A549 (cell line): ENCODE measurements around the gene FHIP1A. TPM values are rescaled to one million over a fixed set of nuclear protein-coding genes. Genes with fewer than 3 reads are reported as not detected.

ENCODE experiments used
- ATAC-seq, 2 experiments: fragments of 200-7000 bp in 1 of 2; fragments of >200 bp in 1 of 2; cut with Nextera tagmentation in 1 of 2; cut with Tn5 transposase in 1 of 2; 3 replicates each; pipeline versions ENCODE4 v1.8.0 to v1.9.1; 2018 to 2020; ENCODE audit warnings: mild to moderate bottlenecking in 1 of 2, moderate library complexity in 1 of 2
- CTCF ChIA-PET: fragments of 300-600 bp; sonication (Branson Sonifier 250); formaldehyde crosslinking; extraction: SDS; loops from one replicate; lab custom pipeline; 2021; ENCODE audit warnings: antibody characterized with exemption, inconsistent platforms; lab: Yijun Ruan, JAX
- POLR2A ChIA-PET: fragments of 350-600 bp; formaldehyde crosslinking; extraction: SDS; loops from one replicate; lab custom pipeline; 2021; ENCODE audit warnings: antibody characterized with exemption, inconsistent platforms; lab: Yijun Ruan, JAX
- DNase-seq, 2 experiments: peaks; one replicate each; pipeline versions ENCODE4 v3.0.0 to v3.0.0-alpha.2; 2011 to 2016; ENCODE audit warnings: low read depth in 1 of 2, low spot score in 1 of 2
- FAIRE-seq: peaks from 2 replicates; lab custom pipeline; 2011; peaks lifted over from hg19 to GRCh38; lab: Jason Lieb, UNC
- H3K27ac ChIP-seq, 2 experiments: fragments of >200 bp; sonication (Bioruptor Twin); formaldehyde crosslinking; 3 replicates each; pipeline ENCODE4 v1.5.1; 2016 to 2017
- H3K4me1 ChIP-seq: fragments of >200 bp; sonication (Bioruptor Twin); formaldehyde crosslinking; 3 replicates; pipeline ENCODE4 v1.6.1; 2016
- H3K4me2 ChIP-seq: fragments of >200 bp; sonication (Bioruptor Twin); formaldehyde crosslinking; 3 replicates; pipeline ENCODE4 v1.6.1; 2016
- H3K4me3 ChIP-seq: fragments of >200 bp; sonication (Bioruptor Twin); formaldehyde crosslinking; 3 replicates; pipeline ENCODE4 v1.5.1; 2016
- H3K9me3 ChIP-seq: fragments of >200 bp; sonication (Bioruptor Twin); formaldehyde crosslinking; 3 replicates; pipeline ENCODE4 v1.6.1; 2016
- ATOH8 ChIP-seq: fragments of 250-450 bp; sonication (Bioruptor Pico); IDR thresholded peaks from 2 replicates; pipeline ENCODE4 v1.5.0; 2020; ENCODE audit warnings: low read depth, mild to moderate bottlenecking, moderate library complexity
- CBX2 ChIP-seq: fragments of 200-600 bp; sonication (generic); IDR thresholded peaks from 2 replicates; pipeline ENCODE4 v1.6.1; 2016; ENCODE audit warnings: low read depth, mild to moderate bottlenecking, borderline replicate concordance
- CBX8 ChIP-seq: fragments of 200-600 bp; sonication (generic); IDR thresholded peaks from 2 replicates; pipeline ENCODE4 v1.6.1; 2016
- CEBPB ChIP-seq, 2 experiments: fragments of >200 bp in 1 of 2; sonication (Bioruptor Twin) in 1 of 2; formaldehyde crosslinking in 1 of 2; IDR thresholded peaks; 2 replicates each; pipeline ENCODE4 v1.6.1; 2012 to 2016
- CHD2 ChIP-seq: fragments of 150-350 bp; IDR thresholded peaks from 2 replicates; pipeline ENCODE4 v1.6.1; 2014; ENCODE audit warnings: low read length; ENCODE audit not compliant: partially characterized antibody
- E2F6 ChIP-seq: IDR thresholded peaks from 2 replicates; pipeline ENCODE4 v1.6.1; 2012; ENCODE audit warnings: low read depth, borderline replicate concordance
- ELK1 ChIP-seq: fragments of 150-350 bp; IDR thresholded peaks from 2 replicates; pipeline ENCODE4 v1.6.1; 2014; ENCODE audit warnings: low read depth, mild to moderate bottlenecking, low read length
- FOXS1 ChIP-seq: fragments of 250-450 bp; sonication (Bioruptor Pico); IDR thresholded peaks from 2 replicates; pipeline ENCODE4 v1.5.0; 2020; ENCODE audit warnings: mild to moderate bottlenecking, moderate library complexity
- GATA3 ChIP-seq: IDR thresholded peaks from 2 replicates; pipeline ENCODE4 v1.6.1; 2012; ENCODE audit warnings: borderline replicate concordance
- HDAC2 ChIP-seq: fragments of 200-600 bp; sonication (generic); IDR thresholded peaks from 2 replicates; pipeline ENCODE4 v1.6.1; 2016
- HES2 ChIP-seq: fragments of >200 bp; sonication (Bioruptor Twin); formaldehyde crosslinking; IDR thresholded peaks from 2 replicates; pipeline ENCODE4 v1.6.1; 2016
- HMGXB4 ChIP-seq: fragments of 250-450 bp; sonication (Bioruptor Pico); IDR thresholded peaks from 2 replicates; pipeline ENCODE4 v1.5.0; 2021; ENCODE audit warnings: mild to moderate bottlenecking, moderate library complexity, borderline replicate concordance
- KDM5A ChIP-seq: fragments of 200-600 bp; sonication (generic); IDR thresholded peaks from 2 replicates; pipeline ENCODE4 v1.6.1; 2016; ENCODE audit warnings: antibody characterized with exemption, mild to moderate bottlenecking
- MAFK ChIP-seq: fragments of 450-650 bp; IDR thresholded peaks from 2 replicates; pipeline ENCODE4 v1.6.1; 2014; ENCODE audit not compliant: partially characterized antibody
- NPAS2 ChIP-seq: fragments of 250-450 bp; sonication (Bioruptor Pico); IDR thresholded peaks from 2 replicates; pipeline ENCODE4 v1.8.0; 2022; ENCODE audit warnings: mild to moderate bottlenecking, moderate library complexity, borderline replicate concordance
- NR3C1 ChIP-seq: fragments of >200 bp; sonication (Bioruptor Twin); formaldehyde crosslinking; IDR thresholded peaks from 3 replicates; pipeline ENCODE4 v1.6.1; 2017
- POLR2A ChIP-seq: IDR thresholded peaks from 2 replicates; pipeline ENCODE4 v1.6.1; 2012; ENCODE audit warnings: mild to moderate bottlenecking, low read length
- POLR2AphosphoS2 ChIP-seq: conservative IDR thresholded peaks from 2 replicates; pipeline ENCODE4 v1.6.1; 2012; ENCODE audit warnings: low read length, improper control_type of control experiment, inconsistent platforms
- RAD21 ChIP-seq, 2 experiments: fragments of >200 bp in 1 of 2; sonication (Bioruptor Twin) in 1 of 2; formaldehyde crosslinking in 1 of 2; IDR thresholded peaks in 1 of 2; conservative IDR thresholded peaks in 1 of 2; 2 replicates in 1 of 2; 3 replicates in 1 of 2; pipeline ENCODE4 v1.6.1; 2012 to 2018; ENCODE audit warnings: inconsistent platforms in 1 of 2
- RCOR1 ChIP-seq: fragments of 150-350 bp; IDR thresholded peaks from 2 replicates; pipeline ENCODE4 v1.6.1; 2014; ENCODE audit warnings: antibody characterized with exemption, low read length, low read depth
- RFX5 ChIP-seq: fragments of 450-650 bp; IDR thresholded peaks from 2 replicates; pipeline ENCODE4 v1.7.1; 2014; ENCODE audit warnings: antibody characterized with exemption, mild to moderate bottlenecking, moderate library complexity
- SREBF2 ChIP-seq: fragments of 450-650 bp; IDR thresholded peaks from 2 replicates; pipeline ENCODE4 v1.6.1; 2014; ENCODE audit warnings: mild to moderate bottlenecking, moderate library complexity
- ZFP36 ChIP-seq: fragments of 450-650 bp; IDR thresholded peaks from 2 replicates; pipeline ENCODE4 v1.6.1; 2014; ENCODE audit warnings: borderline replicate concordance; ENCODE audit not compliant: partially characterized antibody
- ZNF302 ChIP-seq: fragments of 250-450 bp; sonication (Bioruptor Pico); IDR thresholded peaks from 2 replicates; pipeline ENCODE4 v1.9.0; 2021; ENCODE audit warnings: inconsistent platforms, mild to moderate bottlenecking, moderate library complexity
- WGBS: methylation state at CpG from one replicate; pipeline ENCODE4 v1.1.6; 2017; ENCODE audit errors: missing lambda C conversion rate; 5-methylcytosine and 5-hydroxymethylcytosine counted together
- polyA plus RNA-seq, 4 experiments: library from polyadenylated mRNA; depleted of rRNA in 3 of 4; stranded (reverse); fragments of >200 nt; fragmentation: RNase III in 1 of 4; extraction: RNeasy Plus Mini Kit Qiagen cat#74134 plus additional on column Dnase treatment in 1 of 4; gene quantifications; 2 replicates in 3 of 4; 3 replicates in 1 of 4; pipeline ENCODE4 v1.2.3, GENCODE V29; 2011 to 2017

Gene FHIP1A
- polyA plus RNA-seq, 2 of the 4 experiments (the other 2 are of a cell fraction): 0.09 TPM

GRCh38 chr4:151446208-151446607, 37.2 kb downstream of the FHIP1A start:
- ATAC-seq: no peak
- TF ChIP-seq FOXS1 (CRISPR knock-in tag) (no peak), E2F6 (no peak), RFX5 (no peak), HES2 (no peak), MAFK (no peak), HDAC2 (no peak), CBX2 (no peak), CBX8 (no peak), HMGXB4 (CRISPR knock-in tag) (no peak), POLR2A (no peak), CHD2 (no peak), RAD21 (conservative IDR thresholded peaks at IDR 0.05 in 1 of 2, IDR thresholded peaks at IDR 0.05 in 1 of 2) (no peak), RCOR1 (no peak), KDM5A (no peak), CEBPB (IDR thresholded peaks at IDR 0.05) (no peak), GATA3 (no peak), NPAS2 (CRISPR knock-in tag) (no peak)
- TF ChIP-seq, all 56 proteins: peak for 0
- FAIRE-seq (no peak), DNase-seq (no peak)
- H3K4me3 ChIP-seq: no peak overlapping the region
- H3K4me2 ChIP-seq: no peak overlapping the region
- CTCF ChIA-PET: no interaction called here
- H3K27ac ChIP-seq: no peak overlapping the region
- 83% methylated on average over 2 of the region's 2 CpGs for WGBS
- H3K9me3 ChIP-seq: no peaks in the 10 kb centered on the region
- H3K4me1 ChIP-seq: no peaks in the 10 kb centered on the region
- POLR2A ChIA-PET: no interaction called here

GRCh38 chr4:151454513-151454912, 45.5 kb downstream of the FHIP1A start:
- WGBS: 66% methylated on average over 5 of the region's 5 CpGs
- Histone ChIP-seq H3K9me3 (no peaks in the 10 kb centered on the region), H3K4me3 (no peak overlapping the region), H3K4me1 (no peaks in the 10 kb centered on the region), H3K27ac (no peak overlapping the region), H3K4me2 (no peak overlapping the region)
- ATAC-seq (no peak), DNase-seq (no peak), FAIRE-seq (no peak)
- TF ChIP-seq SREBF2 (no peak), NPAS2 (CRISPR knock-in tag) (no peak), POLR2AphosphoS2 (no peak), ATOH8 (CRISPR knock-in tag) (no peak), RFX5 (no peak), E2F6 (no peak), NR3C1 (no peak), ZFP36 (no peak), ZNF302 (no peak), CEBPB (IDR thresholded peaks at IDR 0.05) (no peak), ELK1 (no peak)
- ChIA-PET CTCF (interaction anchor here (0.7 kb wide), 1 partner anchor 1001 kb away, joined by 3 read pairs; no protein-coding TSS in a partner anchor), POLR2A (no interaction called here)
